Left lung (tissue), 14 donors: ENCODE measurements around the gene ZNF429. TPM values are rescaled to one million over a fixed set of nuclear protein-coding genes. Genes with fewer than 3 reads are reported as not detected.

Experiments
- ATAC-seq: fragments of 200-7000 bp; cut with Tn5 transposase; one replicate; pipeline ENCODE4 v1.9.1; 2020; ENCODE audit warnings: moderate library complexity
- DNase-seq, 4 donors: peaks; one replicate each; pipeline ENCODE4 v3.0.0-alpha.2; 2013 to 2020
- H3K27ac ChIP-seq, 2 donors: fragments of 200-600 bp; sonication (generic) in 1 of 2; one replicate each; pipeline versions ENCODE4 v1.5.0 to v1.8.0; 2020 to 2021
- H3K27me3 ChIP-seq, 2 donors: fragments of 200-600 bp; sonication (generic) in 1 of 2; one replicate each; pipeline versions ENCODE4 v1.5.0 to v1.8.0; 2020 to 2021
- H3K36me3 ChIP-seq, 2 donors: fragments of 200-600 bp; sonication (generic) in 1 of 2; one replicate each; pipeline versions ENCODE4 v1.5.0 to v1.8.0; 2020 to 2021
- H3K4me1 ChIP-seq, 2 donors: fragments of 200-600 bp; one replicate each; pipeline ENCODE4 v1.8.0; 2021
- H3K4me3 ChIP-seq, 2 donors: fragments of 200-600 bp; sonication (generic) in 1 of 2; one replicate each; pipeline versions ENCODE4 v1.5.0 to v1.8.0; 2020 to 2021; ENCODE audit warnings: mild to moderate bottlenecking in 1 of 2
- H3K9me3 ChIP-seq, 2 donors: fragments of 200-600 bp; sonication (generic) in 1 of 2; one replicate each; pipeline versions ENCODE4 v1.5.0 to v1.8.0; 2020 to 2021
- CTCF ChIP-seq, 2 donors: fragments of 200-600 bp; sonication (generic) in 1 of 2; IDR thresholded peaks; one replicate each; pipeline versions ENCODE4 v1.5.0 to v1.8.0; 2021; ENCODE audit warnings: antibody characterized with exemption in 2 of 2
- intact Hi-C, 2 donors: fragments of 100-400 bp; cut with DNase I; formaldehyde crosslinking; loops; one replicate each; pipeline versions ENCODE4 v1.11.2 to v1.14.2; 2022
- long read RNA-seq, 12 donors: library from polyadenylated mRNA in 2 of 12; unstranded in 2 of 12; transcript quantifications; one replicate each; pipeline ENCODE4 v2.0.0 and lab custom pipeline, GENCODE V29; 2019 to 2026
- polyA plus RNA-seq, 6 donors: library from polyadenylated mRNA; unstranded; fragments of 120-200 nt; gene quantifications; one replicate each; pipeline ENCODE4 v1.2.1, GENCODE V29; 2013; ENCODE audit not compliant: insufficient read length in 6 of 6
- total RNA-seq, 2 donors: library from RNA; stranded (reverse); fragmentation: NEBNext Ultra II Directional; extraction: Animal tissue kit (Norgen Biotek cat#: 25700); gene quantifications; one replicate each; pipeline ENCODE4 v1.2.1, GENCODE V29; 2021
- donor health status: DM: no; HTN: yes; CAD: no.
- donor health status: DM: no; HTN: no; CAD: no.

ZNF429 gene
- 10 to 100 TPM; 12.5 to 19.6 TPM for total RNA-seq
- 10 to 100 TPM; 25.3 to 31.7 (median 27.3) TPM for polyA plus RNA-seq
- long read RNA-seq, donor 1, partial matches to known transcripts = 0 of 13 reads
- long read RNA-seq, donor 1, other reads (novel, unspliced or antisense) = 8 of 13 reads
- long read RNA-seq, donor 2, partial matches to known transcripts = 5 of 9 reads
- long read RNA-seq, donor 2, other reads (novel, unspliced or antisense) = 0 of 9 reads
- long read RNA-seq, donor 3, partial matches to known transcripts = 0 of 7 reads
- long read RNA-seq, donor 3, other reads (novel, unspliced or antisense) = 5 of 7 reads
- long read RNA-seq, donor 4, partial matches to known transcripts = 0 of 9 reads
- long read RNA-seq, donor 4, other reads (novel, unspliced or antisense) = 3 of 9 reads
- long read RNA-seq, donor 5, partial matches to known transcripts = 7 of 9 reads
- long read RNA-seq, donor 5, other reads (novel, unspliced or antisense) = 0 of 9 reads
- long read RNA-seq, donor 6, partial matches to known transcripts = 6 of 9 reads
- long read RNA-seq, donor 6, other reads (novel, unspliced or antisense) = 0 of 9 reads
- long read RNA-seq, donor 7, partial matches to known transcripts = 0 of 5 reads
- long read RNA-seq, donor 7, other reads (novel, unspliced or antisense) = 0 of 5 reads
- long read RNA-seq, donor 8, partial matches to known transcripts = 0 of 1 reads
- long read RNA-seq, donor 8, other reads (novel, unspliced or antisense) = 0 of 1 reads
- long read RNA-seq, donor 9 = 0 reads
- long read RNA-seq, donor 10, partial matches to known transcripts = 0 of 19 reads
- long read RNA-seq, donor 10, other reads (novel, unspliced or antisense) = 19 of 19 reads
- long read RNA-seq, donor 11 = 0 reads
- long read RNA-seq, donor 12, partial matches to known transcripts = 0 of 8 reads
- long read RNA-seq, donor 12, other reads (novel, unspliced or antisense) = 6 of 8 reads

- Histone ChIP-seq H3K27me3 (no peaks in the 10 kb centered on the region), H3K4me3 (peak within 1 kb of the TSS; percentile 67 to 87), H3K27ac (peak within 1 kb of the TSS; percentile 94 to 96), H3K9me3 (no peaks in the 10 kb centered on the region), H3K4me1 (peaks cover 3 to 40% of the 10 kb centered on the region in 2 donors), H3K36me3 (no peaks in the 10 kb centered on the region)
- ATAC-seq (peak; percentile 99), DNase-seq (peak; percentile 92 to 96 (median 93))
- TF ChIP-seq CTCF (IDR thresholded peaks at IDR 0.05) = no peak
- intact Hi-C loops = no loop called here
These were observed at the start of gene ZNF429 for GRCh38 chr19:21505459-21506451. Gene ZNF429 (plus strand): TSS chr19:21505602. CDS start chr19:21505772, 170 bp downstream.

GRCh38 chr19:21460686-21461085 lies 44.7 kb upstream of the ZNF429 start:
- ATAC-seq (no peak), DNase-seq (no peak)
- Histone ChIP-seq H3K27ac (no peak overlapping the region), H3K9me3 (peaks cover 0 to 49% of the 10 kb centered on the region in 2 donors), H3K36me3 (no peaks in the 10 kb centered on the region), H3K4me1 (no peaks in the 10 kb centered on the region), H3K27me3 (peaks cover 0 to 8% of the 10 kb centered on the region in 2 donors), H3K4me3 (no peak overlapping the region)
- no peak for TF ChIP-seq CTCF (IDR thresholded peaks at IDR 0.05)
- intact Hi-C loops = no loop called here

GRCh38 chr19:21462540-21462939 lies 42.9 kb upstream of the ZNF429 start:
- no peak for TF ChIP-seq CTCF (IDR thresholded peaks at IDR 0.05)
- no peak overlapping the region for H3K27ac ChIP-seq
- no peaks in the 10 kb centered on the region for H3K36me3 ChIP-seq
- peak in 1 of 4 donors; percentile 57 for DNase-seq
- no peak for ATAC-seq
- intact Hi-C loops = no loop called here
- peaks cover 0 to 31% of the 10 kb centered on the region in 2 donors for H3K9me3 ChIP-seq
- no peak overlapping the region for H3K4me3 ChIP-seq
- H3K4me1 ChIP-seq = no peaks in the 10 kb centered on the region
- H3K27me3 ChIP-seq = peaks cover 0 to 8% of the 10 kb centered on the region in 2 donors

- peaks cover 0 to 8% of the 10 kb centered on the region in 2 donors for H3K27me3 ChIP-seq
- TF ChIP-seq CTCF (IDR thresholded peaks at IDR 0.05) = no peak
- H3K36me3 ChIP-seq = no peaks in the 10 kb centered on the region
- ATAC-seq (peak; percentile 96), DNase-seq (peak; percentile 53 to 85 (median 72))
- peaks cover 0 to 21% of the 10 kb centered on the region in 2 donors for H3K9me3 ChIP-seq
- no peaks in the 10 kb centered on the region for H3K4me1 ChIP-seq
- no peak overlapping the region for H3K27ac ChIP-seq
- intact Hi-C loops = no loop called here
- H3K4me3 ChIP-seq = peak overlapping the region; percentile 17 to 43
These were observed 41.8 kb upstream of the ZNF429 start for GRCh38 chr19:21463449-21464105.
